Activated naive CD4-positive, alpha-beta T cell treated with anti-CD3 and anti-CD28 coated beads for 36 hours (primary cell): ENCODE results near the gene LIPC. TPM values are rescaled to one million over a fixed set of nuclear protein-coding genes. Genes with fewer than 3 reads are reported as not detected.

Experiments used
- CTCF ChIA-PET: fragments of 350-600 bp; sonication (Branson Sonifier 250); formaldehyde crosslinking; loops from one replicate; lab custom pipeline; 2021; ENCODE audit warnings: antibody characterized with exemption; lab: Charles Lee
- DNase-seq: peaks from one replicate; pipeline ENCODE4 v3.0.0-alpha.2; 2020
- H3K27ac Mint-ChIP-seq: one replicate; pipeline ENCODE4 v1.8.0; 2021; ENCODE audit warnings: mild to moderate bottlenecking, mixed read lengths
- H3K27me3 Mint-ChIP-seq: one replicate; pipeline ENCODE4 v1.8.0; 2021; ENCODE audit warnings: low read depth, mixed read lengths
- H3K36me3 Mint-ChIP-seq: one replicate; pipeline ENCODE4 v1.8.0; 2021; ENCODE audit warnings: low read depth, mixed read lengths
- H3K4me1 Mint-ChIP-seq: one replicate; pipeline ENCODE4 v1.8.0; 2021; ENCODE audit warnings: low read depth, mixed read lengths
- H3K4me3 Mint-ChIP-seq: one replicate; pipeline ENCODE4 v1.8.0; 2021; ENCODE audit warnings: mild to moderate bottlenecking, moderate library complexity, mixed read lengths
- H3K9me3 Mint-ChIP-seq: one replicate; pipeline ENCODE4 v1.8.0; 2021; ENCODE audit warnings: mixed read lengths
- intact Hi-C: fragments of 100-400 bp; cut with micrococcal nuclease; formaldehyde crosslinking; loops from one replicate; pipeline ENCODE4 v1.15.1; 2023
- total RNA-seq, 2 experiments: library from RNA; stranded (reverse); gene quantifications; one replicate each; pipeline ENCODE4 v1.2.3, GENCODE V29; 2021

LIPC gene
- total RNA-seq, 2 experiments from 2014 or later: 0.14 to 0.47 TPM

DNA sequence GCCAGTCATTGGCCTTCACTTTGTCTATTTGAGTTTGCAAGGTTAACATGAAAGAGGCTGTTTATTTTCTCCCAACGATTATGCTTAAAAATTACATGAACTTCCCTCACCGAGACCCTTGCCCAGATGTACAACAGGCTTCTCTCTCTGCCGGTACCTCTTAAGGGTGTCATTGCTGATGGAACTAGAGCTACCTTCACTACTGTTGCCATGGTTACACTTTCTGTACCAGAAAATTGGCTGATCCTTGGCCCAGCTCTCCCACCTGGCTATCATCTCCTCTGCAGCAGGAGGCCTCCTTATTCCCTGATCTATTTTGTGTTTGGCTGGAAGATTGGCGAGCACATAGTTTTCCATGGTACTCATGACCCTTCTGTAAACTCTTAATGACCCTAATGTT, 24.0 kb upstream of the LIPC start:
- CTCF ChIA-PET: no interaction called here

GRCh38 chr15:58409861-58410260, 21.9 kb upstream of the LIPC start:
- Mint-ChIP-seq H3K36me3 (no peaks in the 10 kb centered on the region), H3K9me3 (no peaks in the 10 kb centered on the region), H3K27ac (peak overlapping the region; percentile 72), H3K27me3 (no peaks in the 10 kb centered on the region), H3K4me1 (peaks cover 9% of the 10 kb centered on the region), H3K4me3 (peak overlapping the region; percentile 27)
- intact Hi-C loops: no loop called here
- CTCF ChIA-PET: interaction anchor here (1.1 kb wide), 1 partner anchor 158 kb away, joined by 3 read pairs; no protein-coding TSS in a partner anchor
- no peak for DNase-seq

More for the DNA sequence above, 24.0 kb upstream of the LIPC start:
- Mint-ChIP-seq H3K9me3 (no peaks in the 10 kb centered on the region), H3K27me3 (no peaks in the 10 kb centered on the region), H3K4me3 (no peak overlapping the region), H3K36me3 (no peaks in the 10 kb centered on the region), H3K27ac (no peak overlapping the region), H3K4me1 (peaks cover 9% of the 10 kb centered on the region)
- intact Hi-C loops: no loop called here
- no peak for DNase-seq

DNA sequence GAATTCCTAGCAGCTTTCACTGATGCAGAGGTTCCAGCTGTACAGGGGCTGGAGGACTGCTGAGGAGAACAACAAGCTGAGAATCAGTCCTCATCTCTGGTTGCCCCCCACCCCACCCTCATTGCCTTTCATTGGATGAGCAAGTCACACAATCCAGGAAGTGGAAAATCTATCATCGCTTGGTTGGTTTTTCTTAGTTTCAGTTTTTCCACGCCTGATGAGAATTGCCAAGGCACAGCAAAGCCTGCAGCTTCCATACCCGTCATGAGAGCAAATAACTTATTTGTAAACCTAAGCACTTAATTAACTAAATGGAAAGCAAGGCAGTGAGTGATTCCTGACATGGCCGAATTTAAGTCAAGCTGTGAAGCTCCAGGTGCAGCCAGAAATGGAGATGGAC, 21.4 kb upstream of the LIPC start:
- CTCF ChIA-PET: interaction anchor here (0.6 to 1.1 kb wide), 2 partner anchors 158 to 451 kb away, joined by 3 read pairs; no protein-coding TSS in a partner anchor
- H3K4me1 Mint-ChIP-seq: peaks cover 9% of the 10 kb centered on the region
- H3K36me3 Mint-ChIP-seq: no peaks in the 10 kb centered on the region
- peak overlapping the region; percentile 72 for H3K27ac Mint-ChIP-seq
- peak; percentile 43 for DNase-seq
- H3K9me3 Mint-ChIP-seq: no peaks in the 10 kb centered on the region
- H3K27me3 Mint-ChIP-seq: no peaks in the 10 kb centered on the region
- intact Hi-C loops: no loop called here
- H3K4me3 Mint-ChIP-seq: peak overlapping the region; percentile 70

DNA sequence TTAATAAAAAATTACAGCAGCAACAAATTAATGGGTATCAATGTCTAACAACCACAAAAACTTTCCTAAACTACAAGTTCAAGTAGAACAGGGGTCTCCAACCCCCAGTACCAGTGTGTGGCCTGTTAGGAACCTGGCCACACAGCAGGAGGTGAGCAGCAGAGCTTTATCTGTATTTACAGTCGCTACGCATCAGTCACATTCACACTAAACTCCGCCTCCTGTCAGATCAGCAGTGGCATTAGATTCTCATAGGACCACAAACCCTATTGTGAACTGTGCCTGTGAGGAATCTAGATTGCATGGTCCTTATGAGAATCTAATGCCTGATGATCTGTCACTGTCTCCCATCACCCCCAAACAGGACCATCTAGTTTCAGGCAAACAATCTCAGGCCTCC, 18.5 kb upstream of the LIPC start:
- Mint-ChIP-seq H3K36me3 (no peaks in the 10 kb centered on the region), H3K27ac (no peak overlapping the region)
- intact Hi-C loops: no loop called here

DNA sequence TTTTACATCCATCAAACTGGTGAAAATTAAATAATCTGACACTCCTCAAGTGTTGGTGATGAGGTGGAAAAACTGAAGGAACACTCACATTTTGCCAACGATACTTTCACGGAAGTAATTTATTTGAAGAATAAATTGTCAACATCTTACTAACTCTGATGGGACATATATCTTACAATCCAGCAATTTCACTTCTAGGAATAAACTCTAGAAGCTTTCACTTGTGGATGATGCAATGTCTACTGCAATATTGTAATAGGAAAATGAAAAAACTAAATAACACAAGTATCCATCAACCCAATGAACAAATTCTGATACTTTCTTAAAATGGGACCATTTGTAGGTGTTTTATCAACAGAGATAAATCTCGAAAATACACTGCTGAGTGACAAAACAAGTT, 16.2 kb upstream of the LIPC start:
- H3K4me1 Mint-ChIP-seq: peaks cover 10% of the 10 kb centered on the region
- CTCF ChIA-PET: no interaction called here
- peaks cover 3% of the 10 kb centered on the region for H3K9me3 Mint-ChIP-seq
- no peak for DNase-seq
- no peak overlapping the region for H3K27ac Mint-ChIP-seq
- H3K27me3 Mint-ChIP-seq: no peaks in the 10 kb centered on the region
- no peak overlapping the region for H3K4me3 Mint-ChIP-seq
- H3K36me3 Mint-ChIP-seq: no peaks in the 10 kb centered on the region
- intact Hi-C loops: no loop called here

More for the DNA sequence above, 18.5 kb upstream of the LIPC start:
- no peak for DNase-seq
- no peaks in the 10 kb centered on the region for H3K27me3 Mint-ChIP-seq
- peaks cover 3% of the 10 kb centered on the region for H3K9me3 Mint-ChIP-seq
- no peak overlapping the region for H3K4me3 Mint-ChIP-seq
- CTCF ChIA-PET: no interaction called here
- peaks cover 9% of the 10 kb centered on the region for H3K4me1 Mint-ChIP-seq

DNA sequence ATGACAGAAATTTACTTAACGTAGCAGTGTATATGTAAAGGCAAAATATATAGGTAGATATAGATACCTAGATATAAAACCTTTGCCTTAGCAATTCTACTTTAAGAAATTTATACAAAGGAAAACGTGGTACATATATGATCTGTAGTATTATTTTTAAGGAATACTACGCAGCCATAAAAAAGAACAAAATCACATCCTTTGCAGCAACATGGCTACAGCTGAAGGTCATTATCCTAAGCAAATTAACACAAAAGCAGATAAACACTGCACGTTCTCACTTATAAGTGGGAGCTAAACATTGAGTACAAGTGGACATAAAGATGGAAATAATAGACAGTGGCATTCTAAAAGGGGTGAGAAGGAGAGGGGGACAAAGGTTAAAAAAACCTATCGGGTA, 14.8 kb upstream of the LIPC start:
- Mint-ChIP-seq H3K36me3 (no peaks in the 10 kb centered on the region), H3K27ac (no peak overlapping the region), H3K9me3 (peaks cover 3% of the 10 kb centered on the region), H3K4me3 (no peak overlapping the region), H3K4me1 (peaks cover 15% of the 10 kb centered on the region), H3K27me3 (no peaks in the 10 kb centered on the region)
- intact Hi-C loops: no loop called here
- CTCF ChIA-PET: interaction anchor here (1.2 kb wide), 1 partner anchor 189 kb away, joined by 5 read pairs; no protein-coding TSS in a partner anchor
- no peak for DNase-seq

GRCh38 chr15:58418135-58418534, 13.7 kb upstream of the LIPC start:
- CTCF ChIA-PET: interaction anchor here (1.2 kb wide), 1 partner anchor 190 kb away, joined by 5 read pairs; no protein-coding TSS in a partner anchor
- Mint-ChIP-seq H3K4me3 (no peak overlapping the region), H3K27me3 (no peaks in the 10 kb centered on the region), H3K9me3 (peaks cover 3% of the 10 kb centered on the region), H3K36me3 (no peaks in the 10 kb centered on the region), H3K4me1 (peaks cover 15% of the 10 kb centered on the region), H3K27ac (no peak overlapping the region)
- no peak for DNase-seq
- intact Hi-C loops: no loop called here

GRCh38 chr15:58419803-58420524, 11.8 kb upstream of the LIPC start:
- CTCF ChIA-PET: interaction anchor here (1.0 to 1.2 kb wide), 2 partner anchors 14 to 97 kb away, joined by 3 read pairs; no protein-coding TSS in a partner anchor
- H3K27ac Mint-ChIP-seq: no peak overlapping the region

GRCh38 chr15:58420579-58421043, 11.2 kb upstream of the LIPC start:
- no peaks in the 10 kb centered on the region for H3K36me3 Mint-ChIP-seq
- H3K9me3 Mint-ChIP-seq: peaks cover 3% of the 10 kb centered on the region
- DNase-seq: peak; percentile 29
- H3K27me3 Mint-ChIP-seq: no peaks in the 10 kb centered on the region
- intact Hi-C loops: loop anchor here (5.0 to 10.0 kb wide), 3 partner anchors 52 to 156 kb away; no protein-coding TSS in a partner anchor
- H3K4me1 Mint-ChIP-seq: peaks cover 20% of the 10 kb centered on the region
- CTCF ChIA-PET: interaction anchor here (0.9 to 1.2 kb wide), 3 partner anchors 14 to 192 kb away, joined by 3 to 4 read pairs (median 3); no protein-coding TSS in a partner anchor
- H3K4me3 Mint-ChIP-seq: no peak overlapping the region
- H3K27ac Mint-ChIP-seq: no peak overlapping the region

More at GRCh38 chr15:58419803-58420524, 11.8 kb upstream of the LIPC start:
- intact Hi-C loops: loop anchor here (5.0 to 10.0 kb wide), 3 partner anchors 52 to 155 kb away; no protein-coding TSS in a partner anchor
- H3K27me3 Mint-ChIP-seq: no peaks in the 10 kb centered on the region
- H3K9me3 Mint-ChIP-seq: peaks cover 3% of the 10 kb centered on the region
- no peaks in the 10 kb centered on the region for H3K36me3 Mint-ChIP-seq
- no peak for DNase-seq
- H3K4me3 Mint-ChIP-seq: no peak overlapping the region
- peaks cover 20% of the 10 kb centered on the region for H3K4me1 Mint-ChIP-seq

DNA sequence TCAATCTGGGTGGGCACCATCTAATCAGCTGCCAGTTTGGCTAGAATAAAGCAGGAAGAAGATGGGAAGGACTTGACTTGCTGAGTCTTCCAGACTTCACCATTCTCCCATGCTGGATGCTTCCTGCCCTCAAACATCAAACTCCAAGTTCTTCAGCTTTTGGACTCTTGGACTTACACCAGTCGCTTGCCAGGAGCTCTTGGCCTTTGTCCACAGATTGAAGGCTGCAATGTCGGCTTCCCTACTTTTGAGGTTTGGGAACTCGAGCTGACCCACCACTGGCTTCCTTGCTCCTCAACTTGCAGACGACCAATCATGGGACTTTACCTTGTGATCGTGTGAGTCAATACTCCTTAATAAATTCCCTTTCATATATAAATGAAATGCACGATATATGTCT, 8.6 kb upstream of the LIPC start:
- Mint-ChIP-seq H3K27me3 (no peaks in the 10 kb centered on the region), H3K36me3 (no peaks in the 10 kb centered on the region), H3K27ac (no peak overlapping the region), H3K4me3 (no peak overlapping the region), H3K4me1 (peaks cover 20% of the 10 kb centered on the region), H3K9me3 (no peaks in the 10 kb centered on the region)
- CTCF ChIA-PET: interaction anchor here (0.5 kb wide), 1 partner anchor 334 kb away, joined by 3 read pairs; no protein-coding TSS in a partner anchor
- DNase-seq: no peak
- intact Hi-C loops: loop anchor here (5.0 to 10.0 kb wide), 3 partner anchors 49 to 158 kb away; no protein-coding TSS in a partner anchor

GRCh38 chr15:58423831-58424608, 7.8 kb upstream of the LIPC start:
- peak; percentile 44 for DNase-seq
- Mint-ChIP-seq H3K36me3 (no peaks in the 10 kb centered on the region), H3K27me3 (no peaks in the 10 kb centered on the region), H3K4me1 (peaks cover 20% of the 10 kb centered on the region), H3K4me3 (no peak overlapping the region), H3K9me3 (no peaks in the 10 kb centered on the region), H3K27ac (no peak overlapping the region)
- intact Hi-C loops: loop anchor here (5.0 to 10.0 kb wide), 3 partner anchors 48 to 159 kb away; no protein-coding TSS in a partner anchor
- CTCF ChIA-PET: no interaction called here

DNA sequence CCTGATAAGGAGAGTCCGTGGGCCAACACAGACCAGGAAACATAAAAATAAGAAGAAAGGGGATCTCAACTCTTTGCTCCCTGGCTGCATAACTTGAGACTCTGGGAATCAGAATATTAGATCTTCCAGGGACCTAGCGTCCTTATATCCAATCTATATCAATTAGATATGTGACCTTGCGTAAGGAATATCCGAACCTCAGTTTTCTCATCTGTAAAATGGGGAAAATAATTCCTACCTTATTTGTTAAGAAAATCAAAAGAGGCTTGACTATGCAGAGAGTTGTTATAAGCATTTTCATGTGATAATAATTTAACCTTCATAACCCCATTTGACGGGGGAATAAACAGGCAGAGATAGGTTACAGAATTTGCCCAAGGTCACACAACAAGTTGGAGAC, 7.1 kb upstream of the LIPC start:
- Mint-ChIP-seq H3K27ac (no peak overlapping the region), H3K9me3 (no peaks in the 10 kb centered on the region), H3K4me1 (peaks cover 20% of the 10 kb centered on the region), H3K4me3 (no peak overlapping the region), H3K27me3 (no peaks in the 10 kb centered on the region), H3K36me3 (no peaks in the 10 kb centered on the region)
- intact Hi-C loops: loop anchor here (5.0 to 10.0 kb wide), 3 partner anchors 48 to 160 kb away; no protein-coding TSS in a partner anchor
- CTCF ChIA-PET: interaction anchor here (0.7 kb wide), 1 partner anchor 253 kb away, joined by 8 read pairs; no protein-coding TSS in a partner anchor
- no peak for DNase-seq
